Naive thymus-derived CD4-positive, alpha-beta T cell (primary cell): ENCODE results near the gene IFT122. TPM values are rescaled to one million over a fixed set of nuclear protein-coding genes. Genes with fewer than 3 reads are reported as not detected.

Experiments used
- ATAC-seq: fragments of 150-1000 bp; cut with Tn5 transposase; 2 replicates; pipeline ENCODE4 v1.10.0; 2021; ENCODE audit warnings: mild to moderate bottlenecking, moderate library complexity
- CTCF ChIA-PET: fragments of 350-600 bp; sonication (Branson Sonifier 250); formaldehyde crosslinking; loops from one replicate; lab custom pipeline; 2021; ENCODE audit warnings: antibody characterized with exemption; lab: Charles Lee
- POLR2A ChIA-PET: fragments of 350-600 bp; sonication (Branson Sonifier 250); formaldehyde crosslinking; loops from one replicate; lab custom pipeline; 2021; ENCODE audit warnings: antibody characterized with exemption, inconsistent platforms; lab: Charles Lee
- DNase-seq, 9 donors: peaks; one replicate each; pipeline versions ENCODE4 v3.0.0 to v3.0.0-alpha.2; 2020 to 2022; ENCODE audit warnings: mixed read lengths in 1 of 9
- H3K27ac ChIP-seq: one replicate; pipeline ENCODE4 v1.7.0; 2013; ENCODE audit warnings: mild to moderate bottlenecking, low read depth, low read length, moderate library complexity
- H3K27me3 ChIP-seq, 2 donors: one replicate each; pipeline ENCODE4 v1.7.0; 2013; ENCODE audit warnings: low read length in 2 of 2, mild to moderate bottlenecking in 2 of 2, moderate library complexity in 2 of 2; ENCODE audit not compliant: control insufficient read depth in 2 of 2, insufficient read depth in 2 of 2
- H3K36me3 ChIP-seq, 3 experiments: 1 replicate in 2 of 3; 2 replicates in 1 of 3; pipeline ENCODE4 v1.7.0; 2013; ENCODE audit warnings: low read length in 3 of 3, mild to moderate bottlenecking in 3 of 3, moderate library complexity in 1 of 3; ENCODE audit not compliant: insufficient read depth in 3 of 3, control insufficient read depth in 2 of 3
- H3K4me1 ChIP-seq, 2 donors: one replicate each; pipeline ENCODE4 v1.7.0; 2013; ENCODE audit warnings: low read length in 2 of 2, mild to moderate bottlenecking in 2 of 2, moderate library complexity in 1 of 2; ENCODE audit not compliant: control insufficient read depth in 2 of 2, insufficient read depth in 2 of 2
- H3K4me3 ChIP-seq: 2 replicates; pipeline ENCODE4 v1.7.0; 2013; ENCODE audit warnings: mild to moderate bottlenecking, low read length
- H3K9me3 ChIP-seq, 3 experiments: 1 replicate in 2 of 3; 2 replicates in 1 of 3; pipeline ENCODE4 v1.7.0; 2013; ENCODE audit warnings: low read length in 3 of 3; ENCODE audit not compliant: control insufficient read depth in 2 of 3
- H3K27ac Mint-ChIP-seq, 9 donors: one replicate each; pipeline ENCODE4 v1.8.0; 2020 to 2022; ENCODE audit warnings: mixed read lengths in 9 of 9, mild to moderate bottlenecking in 8 of 9, moderate library complexity in 5 of 9, inconsistent platforms in 2 of 9
- H3K27me3 Mint-ChIP-seq, 5 donors: one replicate each; pipeline ENCODE4 v1.8.0; 2021 to 2022; ENCODE audit warnings: mixed read lengths in 5 of 5, mild to moderate bottlenecking in 1 of 5
- H3K36me3 Mint-ChIP-seq, 5 donors: one replicate each; pipeline ENCODE4 v1.8.0; 2020 to 2022; ENCODE audit warnings: mixed read lengths in 5 of 5, mild to moderate bottlenecking in 3 of 5, inconsistent platforms in 1 of 5
- H3K4me1 Mint-ChIP-seq, 7 donors: one replicate each; pipeline ENCODE4 v1.8.0; 2020 to 2022; ENCODE audit warnings: mixed read lengths in 7 of 7, mild to moderate bottlenecking in 3 of 7, inconsistent platforms in 1 of 7
- H3K4me3 Mint-ChIP-seq, 10 donors: one replicate each; pipeline ENCODE4 v1.8.0; 2020 to 2022; ENCODE audit warnings: mild to moderate bottlenecking in 10 of 10, mixed read lengths in 10 of 10, moderate library complexity in 6 of 10, inconsistent platforms in 2 of 10
- H3K9me3 Mint-ChIP-seq, 11 donors: one replicate each; pipeline ENCODE4 v1.8.0; 2020 to 2022; ENCODE audit warnings: mixed read lengths in 11 of 11, mild to moderate bottlenecking in 4 of 11, inconsistent platforms in 1 of 11, moderate library complexity in 1 of 11
- intact Hi-C, 2 donors: fragments of 100-400 bp; cut with micrococcal nuclease; formaldehyde crosslinking; loops; one replicate each; pipeline ENCODE4 v1.15.1; 2023
- polyA plus RNA-seq, 2 donors: library from polyadenylated mRNA; unstranded; fragments of 300-500 nt; fragmentation: Illumina TruSeq; gene quantifications; one replicate each; pipeline ENCODE4 v1.2.3, GENCODE V29; 2021
- total RNA-seq, 6 experiments: library from RNA in 5 of 6; stranded (reverse) in 5 of 6; gene quantifications; 1 replicate in 5 of 6; 2 replicates in 1 of 6; pipeline ENCODE4 v1.2.3 and lab custom pipeline; 2021 to 2026

IFT122 gene
- total and polyA plus RNA-seq, 7 experiments from 2014 or later: 3.3 to 25.2 (median 17.7) TPM

- peak overlapping the region; percentile 89 to 100 (median 97) for H3K4me3 Mint-ChIP-seq
- POLR2A ChIA-PET: interaction anchor here (0.9 to 1.9 kb wide), 3 partner anchors 10 to 83 kb away, joined by 3 to 5 read pairs (median 4); partner anchors contain the start of gene IFT122
- DNase-seq (peak in 1 of 9 donors; percentile 4), ATAC-seq (peak; percentile 37)
- H3K36me3 Mint-ChIP-seq: peaks cover 0 to 9% (median 4%) of the 10 kb centered on the region in 5 donors
- H3K27me3 Mint-ChIP-seq: no peaks in the 10 kb centered on the region
- Histone ChIP-seq H3K9me3 (no peaks in the 10 kb centered on the region), H3K4me3 (peak overlapping the region; percentile 70), H3K27ac (peak overlapping the region; percentile 88), H3K27me3 (no peaks in the 10 kb centered on the region), H3K4me1 (peaks cover 10 to 13% of the 10 kb centered on the region in 2 donors), H3K36me3 (peaks cover 0 to 36% (median 0%) of the 10 kb centered on the region in 3 experiments)
- peaks cover 23 to 47% (median 37%) of the 10 kb centered on the region in 7 donors for H3K4me1 Mint-ChIP-seq
- peak overlapping the region; percentile 94 to 100 (median 98) for H3K27ac Mint-ChIP-seq
- intact Hi-C loops: loop anchor here (1.0 to 5.0 kb wide), 12 partner anchors 30 to 781 kb away; partner anchors contain the start of genes EFCAB12 (in 2 of the 2), HMCES (in 2 of the 2), IFT122 (in 2 of the 2) and ACAD9 (in 1 of the 2)
- CTCF ChIA-PET: interaction anchor here (1.1 kb wide), 1 partner anchor 10 kb away, joined by 4 read pairs; no protein-coding TSS in a partner anchor
- H3K9me3 Mint-ChIP-seq: no peaks in the 10 kb centered on the region
Observed at GRCh38 chr3:129398803-129399144, 41.2 kb upstream of the IFT122 start.

- Histone ChIP-seq H3K27ac (peak overlapping the region; percentile 88), H3K27me3 (no peaks in the 10 kb centered on the region), H3K4me1 (peaks cover 10 to 13% of the 10 kb centered on the region in 2 donors), H3K36me3 (peaks cover 0 to 30% (median 0%) of the 10 kb centered on the region in 3 experiments), H3K9me3 (no peaks in the 10 kb centered on the region), H3K4me3 (peak overlapping the region; percentile 70)
- peaks cover 0 to 9% (median 4%) of the 10 kb centered on the region in 5 donors for H3K36me3 Mint-ChIP-seq
- CTCF ChIA-PET: interaction anchor here (0.6 to 1.8 kb wide), 6 partner anchors 9 to 210 kb away, joined by 4 to 8 read pairs (median 4); partner anchors contain the start of genes IFT122 and MBD4
- intact Hi-C loops: loop anchor here (1.0 to 5.0 kb wide), 12 partner anchors 29 to 782 kb away; partner anchors contain the start of genes EFCAB12 (in 2 of the 2), HMCES (in 2 of the 2), IFT122 (in 2 of the 2) and ACAD9 (in 1 of the 2)
- ATAC-seq: peak; percentile 91
- POLR2A ChIA-PET: interaction anchor here (0.5 to 1.9 kb wide), 6 partner anchors 10 to 93 kb away, joined by 3 to 6 read pairs (median 4); partner anchors contain the start of gene IFT122
- H3K27me3 Mint-ChIP-seq: no peaks in the 10 kb centered on the region
- peak overlapping the region; percentile 89 to 100 (median 97) for H3K4me3 Mint-ChIP-seq
- DNase-seq: peak; percentile 34 to 89 (median 81)
- peak overlapping the region; percentile 94 to 100 (median 98) for H3K27ac Mint-ChIP-seq
- H3K9me3 Mint-ChIP-seq: no peaks in the 10 kb centered on the region
- H3K4me1 Mint-ChIP-seq: peaks cover 23 to 47% (median 37%) of the 10 kb centered on the region in 7 donors
Observed at GRCh38 chr3:129399145-129399894, 40.7 kb upstream of the IFT122 start.

GRCh38 chr3:129399895-129400357 is 40.1 kb upstream of the IFT122 start:
- intact Hi-C loops: loop anchor here (1.0 to 5.0 kb wide), 12 partner anchors 28 to 783 kb away; partner anchors contain the start of genes EFCAB12 (in 2 of the 2), HMCES (in 2 of the 2), IFT122 (in 2 of the 2) and ACAD9 (in 1 of the 2)
- peaks cover 0 to 5% (median 4%) of the 10 kb centered on the region in 5 donors for H3K36me3 Mint-ChIP-seq
- H3K27ac ChIP-seq: peak overlapping the region; percentile 88
- ATAC-seq (no peak), DNase-seq (no peak)
- peak overlapping the region in 8 of 9 donors; percentile 94 to 100 (median 98) for H3K27ac Mint-ChIP-seq
- H3K4me1 ChIP-seq: peaks cover 10 to 13% of the 10 kb centered on the region in 2 donors
- CTCF ChIA-PET: interaction anchor here (0.6 to 1.8 kb wide), 7 partner anchors 8 to 209 kb away, joined by 3 to 8 read pairs (median 4); partner anchors contain the start of genes IFT122 and MBD4
- H3K27me3 ChIP-seq: no peaks in the 10 kb centered on the region
- peaks cover 0 to 24% (median 0%) of the 10 kb centered on the region in 3 experiments for H3K36me3 ChIP-seq
- peak overlapping the region; percentile 70 for H3K4me3 ChIP-seq
- no peaks in the 10 kb centered on the region for H3K9me3 Mint-ChIP-seq
- peaks cover 19 to 47% (median 35%) of the 10 kb centered on the region in 7 donors for H3K4me1 Mint-ChIP-seq
- no peaks in the 10 kb centered on the region for H3K9me3 ChIP-seq
- POLR2A ChIA-PET: interaction anchor here (0.7 to 1.4 kb wide), 3 partner anchors 30 to 44 kb away, joined by 3 to 6 read pairs (median 4); partner anchors contain the start of gene IFT122
- no peaks in the 10 kb centered on the region for H3K27me3 Mint-ChIP-seq
- peak overlapping the region; percentile 89 to 100 (median 97) for H3K4me3 Mint-ChIP-seq

GRCh38 chr3:129402210-129402609 is 37.8 kb upstream of the IFT122 start:
- peaks cover 16 to 26% (median 20%) of the 10 kb centered on the region in 7 donors for H3K4me1 Mint-ChIP-seq
- ChIA-PET POLR2A (interaction anchor here (1.2 kb wide), 1 partner anchor 27 kb away, joined by 4 read pairs; no protein-coding TSS in a partner anchor), CTCF (interaction anchor here (1.9 kb wide), 1 partner anchor 19 kb away, joined by 5 read pairs; no protein-coding TSS in a partner anchor)
- DNase-seq (no peak), ATAC-seq (no peak)
- H3K27ac Mint-ChIP-seq: no peak overlapping the region
- Histone ChIP-seq H3K27ac (no peak overlapping the region), H3K36me3 (peaks cover 0 to 4% (median 0%) of the 10 kb centered on the region in 3 experiments), H3K4me3 (no peak overlapping the region), H3K27me3 (no peaks in the 10 kb centered on the region), H3K9me3 (no peaks in the 10 kb centered on the region), H3K4me1 (peaks cover 10 to 13% of the 10 kb centered on the region in 2 donors)
- no peak overlapping the region for H3K4me3 Mint-ChIP-seq
- intact Hi-C loops: no loop called here
- H3K36me3 Mint-ChIP-seq: no peaks in the 10 kb centered on the region
- H3K27me3 Mint-ChIP-seq: no peaks in the 10 kb centered on the region
- H3K9me3 Mint-ChIP-seq: no peaks in the 10 kb centered on the region

- intact Hi-C loops: no loop called here
- POLR2A ChIA-PET: interaction anchor here (2.0 kb wide), 1 partner anchor 37 kb away, joined by 5 read pairs; the partner anchor contains the start of genes IFT122 and MBD4
- H3K27ac Mint-ChIP-seq: peak overlapping the region in 1 of 9 donors; percentile 28
Observed at GRCh38 chr3:129402616-129403015, 37.4 kb upstream of the IFT122 start.

More at GRCh38 chr3:129402616-129403015, 37.4 kb upstream of the IFT122 start:
- no peaks in the 10 kb centered on the region for H3K9me3 Mint-ChIP-seq
- H3K4me1 Mint-ChIP-seq: peaks cover 12 to 22% (median 16%) of the 10 kb centered on the region in 7 donors
- H3K36me3 ChIP-seq: peaks cover 0 to 4% (median 0%) of the 10 kb centered on the region in 3 experiments
- peak overlapping the region in 1 of 10 donors; percentile 6 for H3K4me3 Mint-ChIP-seq
- ATAC-seq: no peak
- no peak overlapping the region for H3K4me3 ChIP-seq
- no peak for DNase-seq
- no peaks in the 10 kb centered on the region for H3K27me3 Mint-ChIP-seq
- CTCF ChIA-PET: interaction anchor here (1.9 kb wide), 1 partner anchor 19 kb away, joined by 5 read pairs; no protein-coding TSS in a partner anchor
- H3K4me1 ChIP-seq: peaks cover 10 to 11% of the 10 kb centered on the region in 2 donors
- no peak overlapping the region for H3K27ac ChIP-seq
- H3K36me3 Mint-ChIP-seq: no peaks in the 10 kb centered on the region
- H3K9me3 ChIP-seq: no peaks in the 10 kb centered on the region
- H3K27me3 ChIP-seq: no peaks in the 10 kb centered on the region
